Uterus (tissue), 4 donors: ENCODE results near the gene SGO1. TPM values are rescaled to one million over a fixed set of nuclear protein-coding genes. Genes with fewer than 3 reads are reported as not detected.

Experiments
- DNase-seq, 2 donors: peaks; one replicate each; pipeline ENCODE4 v3.0.0-alpha.2; 2019 to 2020
- H3K27ac ChIP-seq, 2 donors: fragments of 200-600 bp; sonication (generic); 1 replicate in 1 of 2; 2 replicates in 1 of 2; pipeline ENCODE4 v1.5.1; 2016 to 2018
- H3K27me3 ChIP-seq, 2 donors: fragments of 200-600 bp; sonication (generic); one replicate each; pipeline ENCODE4 v1.5.1; 2018 to 2019; ENCODE audit warnings: control low read depth in 1 of 2
- H3K36me3 ChIP-seq, 2 donors: fragments of 200-600 bp; sonication (generic); one replicate each; pipeline ENCODE4 v1.5.1; 2019; ENCODE audit warnings: control low read depth in 1 of 2
- H3K4me1 ChIP-seq, 2 donors: fragments of 200-600 bp; sonication (generic); one replicate each; pipeline ENCODE4 v1.5.1; 2018 to 2019; ENCODE audit warnings: control low read depth in 1 of 2
- H3K4me3 ChIP-seq, 2 donors: fragments of 200-600 bp; sonication (generic); 1 replicate in 1 of 2; 2 replicates in 1 of 2; pipeline ENCODE4 v1.5.1; 2018 to 2019; ENCODE audit warnings: mild to moderate bottlenecking in 1 of 2
- H3K9me3 ChIP-seq, 2 donors: fragments of 200-600 bp; sonication (generic); one replicate each; pipeline ENCODE4 v1.5.1; 2019; ENCODE audit warnings: control low read depth in 1 of 2
- POLR2A ChIP-seq, 2 donors: fragments of 450-650 bp; IDR thresholded peaks; one replicate each; pipeline ENCODE4 v1.6.1; 2016; ENCODE audit warnings: antibody characterized with exemption in 2 of 2, mild to moderate bottlenecking in 1 of 2, moderate library complexity in 1 of 2
- intact Hi-C: fragments of 100-400 bp; cut with DNase I; formaldehyde crosslinking; loops from one replicate; pipeline ENCODE4 v1.15.1; 2023; ENCODE audit warnings: low total_unique reads
- total RNA-seq, 4 donors: library from RNA; depleted of rRNA in 3 of 4; stranded (reverse); fragments of >200 nt in 3 of 4; gene quantifications; one replicate each; pipeline versions ENCODE4 v1.1.0 to v1.2.4, GENCODE V29; 2014 to 2023
- TF ChIP-seq, protein P1 (sequence below), 4 experiments: fragments of 200-600 bp in 2 of 4; fragments of 450-650 bp in 2 of 4; sonication (generic) in 2 of 4; IDR thresholded peaks; one replicate each; pipeline ENCODE4 v1.5.1; 2016 to 2019; ENCODE audit warnings: antibody characterized with exemption in 4 of 4, mild to moderate bottlenecking in 2 of 4, moderate library complexity in 1 of 4
- donor health status: DM: yes; HTN: yes; CAD: no.

Gene SGO1
- total RNA-seq, 4 donors from 2014 or later = 7.2 TPM; not detected in 3

DNA sequence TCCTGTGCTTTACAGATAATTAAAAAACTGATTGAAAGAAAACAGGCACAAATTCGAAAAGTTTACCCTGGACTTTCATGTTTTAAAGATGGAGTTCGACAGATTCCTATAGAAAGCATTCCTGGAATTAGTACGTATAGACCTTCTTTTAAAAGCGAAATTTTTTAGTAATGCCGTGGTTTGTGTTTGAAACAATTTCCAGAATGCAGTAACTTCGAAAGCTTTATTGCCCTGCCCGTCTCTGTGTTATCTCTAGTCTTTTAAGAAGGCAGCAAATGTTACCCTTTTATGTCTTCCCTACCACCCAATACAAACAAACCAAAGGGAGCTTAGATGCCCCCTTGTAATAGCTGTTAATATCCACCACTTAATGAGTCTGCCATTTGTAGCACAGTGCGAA is 39.7 kb downstream of the SGO1 start:
- intact Hi-C loops = no loop called here
- H3K27me3 ChIP-seq = no peaks in the 10 kb centered on the region
- no peak overlapping the region for H3K27ac ChIP-seq
- no peak for DNase-seq
- H3K4me1 ChIP-seq = no peaks in the 10 kb centered on the region
- TF ChIP-seq POLR2A (IDR thresholded peaks at IDR 0.05) = no peak
- TF ChIP-seq, protein P1, sequence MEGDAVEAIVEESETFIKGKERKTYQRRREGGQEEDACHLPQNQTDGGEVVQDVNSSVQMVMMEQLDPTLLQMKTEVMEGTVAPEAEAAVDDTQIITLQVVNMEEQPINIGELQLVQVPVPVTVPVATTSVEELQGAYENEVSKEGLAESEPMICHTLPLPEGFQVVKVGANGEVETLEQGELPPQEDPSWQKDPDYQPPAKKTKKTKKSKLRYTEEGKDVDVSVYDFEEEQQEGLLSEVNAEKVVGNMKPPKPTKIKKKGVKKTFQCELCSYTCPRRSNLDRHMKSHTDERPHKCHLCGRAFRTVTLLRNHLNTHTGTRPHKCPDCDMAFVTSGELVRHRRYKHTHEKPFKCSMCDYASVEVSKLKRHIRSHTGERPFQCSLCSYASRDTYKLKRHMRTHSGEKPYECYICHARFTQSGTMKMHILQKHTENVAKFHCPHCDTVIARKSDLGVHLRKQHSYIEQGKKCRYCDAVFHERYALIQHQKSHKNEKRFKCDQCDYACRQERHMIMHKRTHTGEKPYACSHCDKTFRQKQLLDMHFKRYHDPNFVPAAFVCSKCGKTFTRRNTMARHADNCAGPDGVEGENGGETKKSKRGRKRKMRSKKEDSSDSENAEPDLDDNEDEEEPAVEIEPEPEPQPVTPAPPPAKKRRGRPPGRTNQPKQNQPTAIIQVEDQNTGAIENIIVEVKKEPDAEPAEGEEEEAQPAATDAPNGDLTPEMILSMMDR (IDR thresholded peaks at IDR 0.05) = no peak
- no peaks in the 10 kb centered on the region for H3K9me3 ChIP-seq
- no peak overlapping the region for H3K4me3 ChIP-seq
- no peaks in the 10 kb centered on the region for H3K36me3 ChIP-seq

DNA sequence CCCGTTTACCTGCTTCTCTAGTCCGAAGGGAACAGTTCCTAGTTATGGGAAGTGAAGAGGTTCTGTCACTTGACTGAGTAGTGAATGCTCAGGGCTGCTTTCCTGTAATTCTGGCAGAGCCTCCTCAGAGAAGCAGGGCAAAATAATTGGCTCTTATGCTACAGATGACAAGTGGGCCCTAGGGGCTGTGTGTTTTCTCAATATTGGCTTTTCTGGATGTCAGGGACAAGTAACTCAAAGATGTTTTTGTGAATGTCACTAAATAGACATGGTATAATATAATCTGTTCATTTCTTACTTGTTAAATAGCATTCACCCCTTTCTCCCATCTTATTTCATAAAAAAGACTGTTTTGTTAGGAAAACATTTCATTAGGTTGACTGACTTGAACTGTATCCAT is 40.1 kb downstream of the SGO1 start:
- no peak overlapping the region for H3K4me3 ChIP-seq
- H3K27me3 ChIP-seq = no peaks in the 10 kb centered on the region
- no peaks in the 10 kb centered on the region for H3K9me3 ChIP-seq
- no peak overlapping the region for H3K27ac ChIP-seq
- no peaks in the 10 kb centered on the region for H3K4me1 ChIP-seq
- no peaks in the 10 kb centered on the region for H3K36me3 ChIP-seq
- TF ChIP-seq, protein P1 (IDR thresholded peaks at IDR 0.05) = no peak
- no peak for TF ChIP-seq POLR2A (IDR thresholded peaks at IDR 0.05)
- no peak for DNase-seq
- intact Hi-C loops = no loop called here

DNA sequence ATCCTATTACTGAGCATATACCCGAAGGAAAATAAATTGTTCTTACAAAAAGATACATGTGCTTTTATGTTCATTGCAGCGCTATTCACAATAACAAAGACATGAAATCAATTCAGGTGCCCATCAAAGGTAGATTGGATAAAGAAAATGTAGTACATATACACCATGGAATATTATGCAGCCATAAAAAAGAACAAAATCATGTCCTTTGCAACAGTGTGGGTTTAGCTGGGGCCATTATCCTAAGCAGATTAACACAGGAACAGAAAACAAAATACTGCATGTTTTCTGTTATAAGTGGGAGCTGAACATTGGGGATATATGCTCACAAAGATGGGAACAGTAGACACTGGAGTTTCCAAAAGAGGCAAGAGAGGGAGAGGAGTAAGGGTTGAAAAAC is 42.5 kb downstream of the SGO1 start:
- Histone ChIP-seq H3K27me3 (no peaks in the 10 kb centered on the region), H3K4me3 (no peak overlapping the region), H3K27ac (no peak overlapping the region), H3K9me3 (no peaks in the 10 kb centered on the region), H3K4me1 (no peaks in the 10 kb centered on the region), H3K36me3 (no peaks in the 10 kb centered on the region)
- TF ChIP-seq, protein P1 (IDR thresholded peaks at IDR 0.05) = no peak
- TF ChIP-seq POLR2A (IDR thresholded peaks at IDR 0.05) = no peak
- intact Hi-C loops = no loop called here
- no peak for DNase-seq

DNA sequence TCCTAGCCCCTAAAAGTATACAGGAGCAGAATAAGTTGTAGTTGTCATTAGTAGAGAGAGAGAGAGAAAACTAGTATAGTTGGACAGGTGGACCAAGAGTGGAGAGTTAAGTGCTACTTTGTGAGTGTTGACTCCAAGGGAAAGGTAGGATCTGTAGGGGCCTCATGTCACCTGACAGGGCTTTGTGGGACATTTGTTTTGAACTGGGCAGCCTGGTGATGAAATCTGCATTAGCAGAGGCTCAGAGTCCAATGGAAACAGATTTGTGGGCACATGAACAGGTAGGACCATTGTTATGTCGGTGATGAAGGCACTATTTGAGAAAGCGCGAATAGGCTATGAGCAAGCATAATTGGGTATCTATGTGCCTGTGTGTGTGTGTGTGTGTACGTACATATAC is 43.5 kb downstream of the SGO1 start:
- DNase-seq = no peak
- no peaks in the 10 kb centered on the region for H3K9me3 ChIP-seq
- intact Hi-C loops = no loop called here
- no peaks in the 10 kb centered on the region for H3K27me3 ChIP-seq
- no peak overlapping the region for H3K4me3 ChIP-seq
- no peaks in the 10 kb centered on the region for H3K4me1 ChIP-seq
- H3K36me3 ChIP-seq = no peaks in the 10 kb centered on the region
- TF ChIP-seq, protein P1 (IDR thresholded peaks at IDR 0.05) = no peak
- TF ChIP-seq POLR2A (IDR thresholded peaks at IDR 0.05) = no peak
- H3K27ac ChIP-seq = peak overlapping the region; percentile 11 to 56

DNA sequence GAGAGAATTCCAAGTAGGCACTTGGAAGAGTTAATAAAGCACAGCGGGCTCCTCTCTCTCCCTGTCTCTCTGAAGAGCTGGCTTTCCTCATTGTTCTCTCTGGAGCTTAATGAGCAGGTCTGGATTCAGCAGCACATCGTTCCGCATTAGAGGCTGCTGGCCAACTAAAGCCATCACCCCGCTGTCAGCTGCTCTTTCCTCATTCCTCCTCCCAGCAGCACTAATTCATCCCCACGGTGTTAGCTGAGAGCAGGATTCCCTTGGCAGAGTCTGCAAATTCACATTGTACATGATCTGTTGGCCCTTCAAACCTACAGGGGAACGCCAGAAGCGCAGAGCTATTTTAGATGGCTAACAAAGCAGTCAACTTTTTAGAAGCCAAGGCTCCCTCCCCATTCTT is 44.2 kb downstream of the SGO1 start:
- Histone ChIP-seq H3K4me1 (no peaks in the 10 kb centered on the region), H3K9me3 (no peaks in the 10 kb centered on the region), H3K27me3 (no peaks in the 10 kb centered on the region), H3K27ac (peak overlapping the region; percentile 11 to 56), H3K36me3 (no peaks in the 10 kb centered on the region), H3K4me3 (no peak overlapping the region)
- peak; percentile 56 to 77 for DNase-seq
- intact Hi-C loops = no loop called here
- TF ChIP-seq, protein P1 (IDR thresholded peaks at IDR 0.05) = peak in 1 of 4 experiments; percentile 5
- TF ChIP-seq POLR2A (IDR thresholded peaks at IDR 0.05) = no peak
